ENCODE results near the gene CCL2. TPM values are rescaled to one million over a fixed set of nuclear protein-coding genes. Genes with fewer than 3 reads are reported as not detected.

Gene CCL2
- total RNA-seq, 2 experiments from 2014 or later = 6.9 to 9.4 TPM

DNA sequence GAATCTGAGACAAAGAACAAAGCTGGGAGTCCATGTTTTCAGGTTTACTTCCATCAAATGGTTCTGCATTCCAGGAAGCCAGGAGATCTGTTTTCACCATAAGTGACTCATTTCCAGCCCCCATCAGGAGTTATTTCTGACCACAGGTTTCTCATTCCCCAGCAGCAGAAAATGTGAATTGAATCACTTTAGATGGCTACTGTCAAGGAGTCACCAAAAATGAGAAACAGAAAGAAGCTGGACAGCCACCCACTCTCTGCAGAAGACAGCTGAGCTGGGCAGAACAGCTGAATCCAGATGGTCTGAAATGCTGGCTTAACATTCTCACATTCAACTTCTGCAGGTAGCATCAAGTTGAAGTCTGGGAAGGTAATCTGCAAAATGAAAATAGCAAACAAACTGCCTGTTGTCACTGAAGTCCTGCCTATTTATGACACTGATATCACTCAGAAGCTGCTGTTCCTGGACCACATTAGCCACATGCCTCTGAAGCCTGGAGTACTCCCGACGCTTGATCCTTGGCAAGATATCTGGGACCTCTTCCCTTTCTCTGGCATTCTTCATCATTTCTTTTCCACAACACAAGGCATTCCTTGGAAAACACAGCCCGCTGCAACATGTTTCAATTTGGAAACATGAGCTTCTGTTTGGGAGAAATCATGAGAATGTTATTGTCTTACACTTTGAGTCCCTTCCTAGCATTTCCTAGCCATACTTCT lies 45.7 kb downstream of the CCL2 start:
- no peak for ATAC-seq (ENCODE audit: low read depth)
- no peak for DNase-seq
- Mint-ChIP-seq H3K9me3 (no peaks in the 10 kb centered on the region), H3K4me1 (peaks cover 4% of the 10 kb centered on the region), H3K36me3 (no peaks in the 10 kb centered on the region), H3K27ac (no peak overlapping the region), H3K27me3 (peaks cover 6% of the 10 kb centered on the region), H3K4me3 (no peak overlapping the region)
- POLR2A ChIA-PET = no interaction called here

DNA sequence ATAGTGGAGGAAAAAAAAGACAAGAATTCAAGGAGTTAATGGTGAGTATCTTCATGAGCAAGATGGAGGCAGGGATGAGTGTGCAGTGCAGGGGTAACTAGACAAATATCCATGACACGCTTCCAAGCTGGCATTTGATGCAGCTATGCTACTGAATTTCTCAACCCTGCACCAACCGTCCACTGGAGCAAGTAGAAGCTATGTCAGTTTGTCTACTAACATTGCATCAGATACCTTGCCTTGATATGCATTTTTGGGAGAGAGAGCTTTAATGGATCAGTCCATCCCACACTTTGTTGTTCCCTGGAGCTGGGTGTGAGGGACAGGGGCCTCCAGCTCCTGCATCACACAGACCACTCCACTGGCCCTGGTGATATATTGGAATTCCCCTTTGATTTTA lies 46.9 kb downstream of the CCL2 start:
- POLR2A ChIA-PET = no interaction called here
- Mint-ChIP-seq H3K27me3 (peaks cover 9% of the 10 kb centered on the region), H3K36me3 (no peaks in the 10 kb centered on the region), H3K4me3 (no peak overlapping the region), H3K27ac (no peak overlapping the region), H3K4me1 (peaks cover 5% of the 10 kb centered on the region), H3K9me3 (no peaks in the 10 kb centered on the region)
- no peak for ATAC-seq (ENCODE audit: low read depth)
- DNase-seq = no peak

DNA sequence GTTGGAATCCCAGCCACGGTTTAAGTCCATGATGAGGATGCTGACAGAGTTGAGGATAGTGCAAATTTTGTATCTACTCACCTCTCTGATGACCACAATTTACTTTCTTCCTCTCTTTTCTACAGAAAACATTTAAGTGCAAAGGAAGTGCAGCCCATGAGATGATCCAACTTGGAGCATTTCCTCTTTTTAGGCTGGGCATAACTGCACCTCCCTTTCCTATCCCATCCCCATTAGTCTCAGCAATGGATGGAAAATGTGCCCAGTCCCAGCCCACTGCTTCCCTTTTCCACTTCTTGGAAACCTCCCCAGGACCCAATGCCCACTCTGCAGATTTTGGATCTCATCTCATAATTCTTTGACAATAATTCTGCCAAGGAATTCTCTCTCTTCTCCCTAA lies 47.6 kb downstream of the CCL2 start:
- POLR2A ChIA-PET = no interaction called here
- H3K4me3 Mint-ChIP-seq = no peak overlapping the region
- ATAC-seq (ENCODE audit: low read depth) = no peak
- no peaks in the 10 kb centered on the region for H3K36me3 Mint-ChIP-seq
- H3K4me1 Mint-ChIP-seq = peaks cover 9% of the 10 kb centered on the region
- no peak for DNase-seq
- H3K9me3 Mint-ChIP-seq = no peaks in the 10 kb centered on the region
- H3K27ac Mint-ChIP-seq = no peak overlapping the region
- H3K27me3 Mint-ChIP-seq = peaks cover 9% of the 10 kb centered on the region

DNA sequence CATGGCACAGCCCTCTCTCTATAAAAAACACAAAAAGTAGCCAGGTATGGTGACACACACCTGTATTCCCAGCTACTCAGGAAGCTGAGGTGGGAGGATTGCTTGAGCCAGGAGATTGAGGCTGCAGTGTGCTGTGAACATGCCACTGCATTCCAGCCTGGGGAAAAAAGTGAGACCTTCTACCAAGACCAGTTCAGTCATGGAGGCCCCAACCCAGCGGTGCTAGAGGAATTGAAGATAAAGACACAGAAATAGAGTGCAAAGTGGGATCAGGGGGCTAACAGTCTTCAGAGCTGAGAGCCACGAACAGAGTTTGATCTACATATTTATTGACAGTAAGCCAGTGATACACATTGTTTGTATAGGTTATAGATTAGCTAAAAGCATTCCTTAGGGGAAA lies 48.5 kb downstream of the CCL2 start:
- no peak for ATAC-seq (ENCODE audit: low read depth)
- Mint-ChIP-seq H3K4me1 (peaks cover 9% of the 10 kb centered on the region), H3K27ac (no peak overlapping the region)

DNA sequence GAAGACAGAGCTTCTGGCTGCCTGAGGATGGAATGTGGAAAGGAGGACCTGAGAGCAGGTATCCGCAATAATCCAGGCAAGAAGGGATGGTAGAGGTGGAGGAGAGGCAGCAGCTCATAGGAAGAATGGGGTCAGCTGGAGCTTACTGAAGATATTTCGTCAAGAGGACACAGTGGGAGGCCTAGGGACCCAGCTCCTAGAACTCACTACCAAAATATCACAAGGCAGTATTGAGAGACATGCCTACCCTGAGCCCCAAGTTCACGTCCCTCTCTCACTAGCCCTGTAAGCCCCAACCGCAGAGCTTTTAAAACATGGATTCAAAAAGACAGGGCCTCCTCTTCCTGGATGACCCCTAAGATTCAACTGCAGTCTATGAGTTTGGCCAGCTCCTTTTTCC lies 50.0 kb downstream of the CCL2 start:
- POLR2A ChIA-PET = interaction anchor here (0.5 kb wide), 1 partner anchor 26 kb away, joined by 4 read pairs; no protein-coding TSS in a partner anchor
- ATAC-seq (ENCODE audit: low read depth) (no peak), DNase-seq (no peak)
- peaks cover 6% of the 10 kb centered on the region for H3K27me3 Mint-ChIP-seq
- H3K27ac Mint-ChIP-seq = no peak overlapping the region
- peaks cover 11% of the 10 kb centered on the region for H3K4me1 Mint-ChIP-seq
- H3K4me3 Mint-ChIP-seq = no peak overlapping the region
- H3K36me3 Mint-ChIP-seq = no peaks in the 10 kb centered on the region
- no peaks in the 10 kb centered on the region for H3K9me3 Mint-ChIP-seq

More for the DNA sequence above, 48.5 kb downstream of the CCL2 start:
- Mint-ChIP-seq H3K4me3 (no peak overlapping the region), H3K27me3 (peaks cover 4% of the 10 kb centered on the region), H3K36me3 (no peaks in the 10 kb centered on the region), H3K9me3 (no peaks in the 10 kb centered on the region)
- DNase-seq = no peak
- POLR2A ChIA-PET = no interaction called here

DNA sequence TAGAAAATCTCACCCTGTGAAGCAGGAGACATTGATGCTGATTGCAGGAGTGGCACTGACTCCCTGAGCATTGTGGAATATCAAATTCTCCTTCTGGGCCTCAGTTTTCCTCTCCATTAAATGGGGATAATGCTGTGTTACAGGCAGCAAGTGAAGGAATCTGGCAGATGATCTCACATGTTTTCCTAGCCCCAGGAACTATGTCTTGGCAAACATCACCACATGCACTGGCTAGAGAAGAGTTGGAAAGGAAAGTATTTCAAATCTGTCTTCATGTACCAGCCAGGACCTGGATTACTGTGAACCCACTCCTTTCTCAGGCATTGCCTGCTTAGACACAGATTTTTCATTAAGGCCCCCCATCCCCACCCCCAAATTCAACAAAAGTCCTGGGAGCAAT lies 50.5 kb downstream of the CCL2 start:
- Mint-ChIP-seq H3K4me1 (peaks cover 11% of the 10 kb centered on the region), H3K27ac (no peak overlapping the region), H3K36me3 (no peaks in the 10 kb centered on the region), H3K9me3 (no peaks in the 10 kb centered on the region), H3K27me3 (peaks cover 6% of the 10 kb centered on the region), H3K4me3 (no peak overlapping the region)
- POLR2A ChIA-PET = no interaction called here
- ATAC-seq (ENCODE audit: low read depth) (no peak), DNase-seq (no peak)

DNA sequence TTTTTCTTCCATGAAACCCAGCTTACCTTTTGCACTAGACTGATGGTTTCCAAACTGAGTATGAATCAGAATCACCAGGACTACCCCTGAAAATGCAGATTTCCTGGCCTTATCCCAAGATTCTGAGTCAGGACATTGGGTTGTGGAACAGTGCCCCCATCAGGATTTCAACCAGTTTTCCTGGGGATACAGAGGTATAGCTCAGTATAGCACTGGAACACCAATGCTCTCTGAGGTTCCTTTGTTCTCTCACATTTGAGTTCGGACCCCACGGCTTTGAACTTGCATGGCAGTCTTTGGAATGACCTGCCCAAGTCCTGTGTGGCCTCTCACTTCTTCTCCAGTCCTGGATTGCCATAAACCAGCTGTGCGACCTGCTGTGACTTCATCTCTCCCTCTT lies 51.4 kb downstream of the CCL2 start:
- no peak for DNase-seq
- no peak for ATAC-seq (ENCODE audit: low read depth)
- H3K27me3 Mint-ChIP-seq = peaks cover 6% of the 10 kb centered on the region
- no peak overlapping the region for H3K27ac Mint-ChIP-seq
- peaks cover 7% of the 10 kb centered on the region for H3K4me1 Mint-ChIP-seq
- H3K4me3 Mint-ChIP-seq = no peak overlapping the region
- H3K9me3 Mint-ChIP-seq = no peaks in the 10 kb centered on the region
- H3K36me3 Mint-ChIP-seq = no peaks in the 10 kb centered on the region
- POLR2A ChIA-PET = no interaction called here

Other genes starting within 250 kb of the CCL2 start
- gene CCL7, start 14.9 kb downstream of the CCL2 start, total RNA-seq = not detected
- gene CCL11, start 30.5 kb downstream of the CCL2 start, total RNA-seq = not detected
- gene CCL8, start 64.2 kb downstream of the CCL2 start, total RNA-seq = not detected
- not detected for gene CCL13, start 101.2 kb downstream of the CCL2 start, total RNA-seq
- not detected for gene CCL1, start 107.9 kb downstream of the CCL2 start, total RNA-seq

All from activated naive CD8-positive, alpha-beta T cell treated with anti-CD3 and anti-CD28 coated beads, Interleukin-2, amount 10 ng/mL, durations not matched to agents 7 days and 5 days (primary cell).